Thyroid gland (tissue), 4 donors: ENCODE results near the gene STAP2.

ENCODE experiments used
- CTCF ChIP-seq, 6 experiments: fragments of 200-600 bp in 3 of 6; fragments of 450-650 bp in 3 of 6; sonication (generic) in 3 of 6; IDR thresholded peaks; one replicate each; pipeline ENCODE4 v1.5.1; 2016 to 2019; ENCODE audit warnings: antibody characterized with exemption in 6 of 6, mild to moderate bottlenecking in 2 of 6, inconsistent platforms in 1 of 6, moderate library complexity in 1 of 6
- POLR2A ChIP-seq, 2 donors: fragments of 450-650 bp; IDR thresholded peaks; one replicate each; pipeline ENCODE4 v1.6.1; 2017; ENCODE audit warnings: antibody characterized with exemption in 2 of 2, mild to moderate bottlenecking in 2 of 2, moderate library complexity in 1 of 2

- TF ChIP-seq CTCF (IDR thresholded peaks at IDR 0.05) (no peak), POLR2A (IDR thresholded peaks at IDR 0.05) (no peak)
These were observed 22.1 kb upstream of the STAP2 start for GRCh38 chr19:4360641-4361151.
